ENCODE results near the gene NAA35. TPM values are rescaled to one million over a fixed set of nuclear protein-coding genes. Genes with fewer than 3 reads are reported as not detected.

The NAA35 gene
- total and polyA plus RNA-seq, 2 experiments from 2014 or later = 29.2 to 31.6 TPM

DNA sequence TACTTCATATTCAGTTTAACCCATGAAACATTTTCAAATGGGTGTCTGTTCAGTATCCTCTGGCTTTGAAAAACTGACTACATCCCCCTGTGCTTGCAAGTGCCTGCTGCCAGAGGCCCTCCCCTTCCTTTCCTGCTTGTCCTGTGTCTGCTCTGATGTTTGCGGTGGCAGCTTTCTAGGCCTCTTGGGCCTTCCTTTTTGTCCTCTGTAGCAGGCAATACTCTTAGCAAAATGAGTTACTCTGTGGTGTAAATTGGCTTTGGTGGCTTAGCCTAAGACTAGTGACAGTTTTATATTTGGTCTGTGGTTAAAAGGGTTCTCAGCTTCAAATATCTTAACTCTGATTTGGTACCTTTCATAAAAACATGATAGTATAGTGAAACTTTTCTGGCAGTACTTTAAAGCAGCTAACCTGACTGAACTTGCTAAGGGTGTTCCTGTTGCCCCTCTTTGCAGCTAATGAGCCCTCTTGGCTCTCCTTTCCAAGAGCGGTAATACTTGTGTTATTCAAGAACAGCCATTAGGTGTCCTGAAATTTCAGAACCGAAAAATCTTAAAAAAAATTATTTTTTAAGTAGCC lies 81.8 kb downstream of the NAA35 start (continued):
- TF ChIP-seq, protein P1, sequence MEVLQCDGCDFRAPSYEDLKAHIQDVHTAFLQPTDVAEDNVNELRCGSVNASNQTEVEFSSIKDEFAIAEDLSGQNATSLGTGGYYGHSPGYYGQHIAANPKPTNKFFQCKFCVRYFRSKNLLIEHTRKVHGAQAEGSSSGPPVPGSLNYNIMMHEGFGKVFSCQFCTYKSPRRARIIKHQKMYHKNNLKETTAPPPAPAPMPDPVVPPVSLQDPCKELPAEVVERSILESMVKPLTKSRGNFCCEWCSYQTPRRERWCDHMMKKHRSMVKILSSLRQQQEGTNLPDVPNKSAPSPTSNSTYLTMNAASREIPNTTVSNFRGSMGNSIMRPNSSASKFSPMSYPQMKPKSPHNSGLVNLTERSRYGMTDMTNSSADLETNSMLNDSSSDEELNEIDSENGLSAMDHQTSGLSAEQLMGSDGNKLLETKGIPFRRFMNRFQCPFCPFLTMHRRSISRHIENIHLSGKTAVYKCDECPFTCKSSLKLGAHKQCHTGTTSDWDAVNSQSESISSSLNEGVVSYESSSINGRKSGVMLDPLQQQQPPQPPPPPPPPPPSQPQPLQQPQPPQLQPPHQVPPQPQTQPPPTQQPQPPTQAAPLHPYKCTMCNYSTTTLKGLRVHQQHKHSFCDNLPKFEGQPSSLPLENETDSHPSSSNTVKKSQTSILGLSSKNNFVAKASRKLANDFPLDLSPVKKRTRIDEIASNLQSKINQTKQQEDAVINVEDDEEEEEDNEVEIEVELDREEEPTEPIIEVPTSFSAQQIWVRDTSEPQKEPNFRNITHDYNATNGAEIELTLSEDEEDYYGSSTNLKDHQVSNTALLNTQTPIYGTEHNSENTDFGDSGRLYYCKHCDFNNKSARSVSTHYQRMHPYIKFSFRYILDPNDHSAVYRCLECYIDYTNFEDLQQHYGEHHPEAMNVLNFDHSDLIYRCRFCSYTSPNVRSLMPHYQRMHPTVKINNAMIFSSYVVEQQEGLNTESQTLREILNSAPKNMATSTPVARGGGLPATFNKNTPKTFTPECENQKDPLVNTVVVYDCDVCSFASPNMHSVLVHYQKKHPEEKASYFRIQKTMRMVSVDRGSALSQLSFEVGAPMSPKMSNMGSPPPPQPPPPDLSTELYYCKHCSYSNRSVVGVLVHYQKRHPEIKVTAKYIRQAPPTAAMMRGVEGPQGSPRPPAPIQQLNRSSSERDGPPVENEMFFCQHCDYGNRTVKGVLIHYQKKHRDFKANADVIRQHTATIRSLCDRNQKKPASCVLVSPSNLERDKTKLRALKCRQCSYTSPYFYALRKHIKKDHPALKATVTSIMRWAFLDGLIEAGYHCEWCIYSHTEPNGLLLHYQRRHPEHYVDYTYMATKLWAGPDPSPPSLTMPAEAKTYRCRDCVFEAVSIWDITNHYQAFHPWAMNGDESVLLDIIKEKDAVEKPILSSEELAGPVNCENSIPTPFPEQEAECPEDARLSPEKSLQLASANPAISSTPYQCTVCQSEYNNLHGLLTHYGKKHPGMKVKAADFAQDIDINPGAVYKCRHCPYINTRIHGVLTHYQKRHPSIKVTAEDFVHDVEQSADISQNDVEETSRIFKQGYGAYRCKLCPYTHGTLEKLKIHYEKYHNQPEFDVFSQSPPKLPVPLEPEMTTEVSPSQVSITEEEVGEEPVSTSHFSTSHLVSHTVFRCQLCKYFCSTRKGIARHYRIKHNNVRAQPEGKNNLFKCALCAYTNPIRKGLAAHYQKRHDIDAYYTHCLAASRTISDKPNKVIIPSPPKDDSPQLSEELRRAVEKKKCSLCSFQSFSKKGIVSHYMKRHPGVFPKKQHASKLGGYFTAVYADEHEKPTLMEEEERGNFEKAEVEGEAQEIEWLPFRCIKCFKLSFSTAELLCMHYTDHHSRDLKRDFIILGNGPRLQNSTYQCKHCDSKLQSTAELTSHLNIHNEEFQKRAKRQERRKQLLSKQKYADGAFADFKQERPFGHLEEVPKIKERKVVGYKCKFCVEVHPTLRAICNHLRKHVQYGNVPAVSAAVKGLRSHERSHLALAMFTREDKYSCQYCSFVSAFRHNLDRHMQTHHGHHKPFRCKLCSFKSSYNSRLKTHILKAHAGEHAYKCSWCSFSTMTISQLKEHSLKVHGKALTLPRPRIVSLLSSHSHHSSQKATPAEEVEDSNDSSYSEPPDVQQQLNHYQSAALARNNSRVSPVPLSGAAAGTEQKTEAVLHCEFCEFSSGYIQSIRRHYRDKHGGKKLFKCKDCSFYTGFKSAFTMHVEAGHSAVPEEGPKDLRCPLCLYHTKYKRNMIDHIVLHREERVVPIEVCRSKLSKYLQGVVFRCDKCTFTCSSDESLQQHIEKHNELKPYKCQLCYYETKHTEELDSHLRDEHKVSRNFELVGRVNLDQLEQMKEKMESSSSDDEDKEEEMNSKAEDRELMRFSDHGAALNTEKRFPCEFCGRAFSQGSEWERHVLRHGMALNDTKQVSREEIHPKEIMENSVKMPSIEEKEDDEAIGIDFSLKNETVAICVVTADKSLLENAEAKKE (CRISPR knock-in tag; IDR thresholded peaks at IDR 0.05) = no peak
- TF ChIP-seq POLR2AphosphoS5 (IDR thresholded peaks at IDR 0.05; ENCODE audit: low read depth) = no peak
- TF ChIP-seq ZNF114 (CRISPR knock-in tag; IDR thresholded peaks at IDR 0.05) = no peak
- TF ChIP-seq, protein P2, sequence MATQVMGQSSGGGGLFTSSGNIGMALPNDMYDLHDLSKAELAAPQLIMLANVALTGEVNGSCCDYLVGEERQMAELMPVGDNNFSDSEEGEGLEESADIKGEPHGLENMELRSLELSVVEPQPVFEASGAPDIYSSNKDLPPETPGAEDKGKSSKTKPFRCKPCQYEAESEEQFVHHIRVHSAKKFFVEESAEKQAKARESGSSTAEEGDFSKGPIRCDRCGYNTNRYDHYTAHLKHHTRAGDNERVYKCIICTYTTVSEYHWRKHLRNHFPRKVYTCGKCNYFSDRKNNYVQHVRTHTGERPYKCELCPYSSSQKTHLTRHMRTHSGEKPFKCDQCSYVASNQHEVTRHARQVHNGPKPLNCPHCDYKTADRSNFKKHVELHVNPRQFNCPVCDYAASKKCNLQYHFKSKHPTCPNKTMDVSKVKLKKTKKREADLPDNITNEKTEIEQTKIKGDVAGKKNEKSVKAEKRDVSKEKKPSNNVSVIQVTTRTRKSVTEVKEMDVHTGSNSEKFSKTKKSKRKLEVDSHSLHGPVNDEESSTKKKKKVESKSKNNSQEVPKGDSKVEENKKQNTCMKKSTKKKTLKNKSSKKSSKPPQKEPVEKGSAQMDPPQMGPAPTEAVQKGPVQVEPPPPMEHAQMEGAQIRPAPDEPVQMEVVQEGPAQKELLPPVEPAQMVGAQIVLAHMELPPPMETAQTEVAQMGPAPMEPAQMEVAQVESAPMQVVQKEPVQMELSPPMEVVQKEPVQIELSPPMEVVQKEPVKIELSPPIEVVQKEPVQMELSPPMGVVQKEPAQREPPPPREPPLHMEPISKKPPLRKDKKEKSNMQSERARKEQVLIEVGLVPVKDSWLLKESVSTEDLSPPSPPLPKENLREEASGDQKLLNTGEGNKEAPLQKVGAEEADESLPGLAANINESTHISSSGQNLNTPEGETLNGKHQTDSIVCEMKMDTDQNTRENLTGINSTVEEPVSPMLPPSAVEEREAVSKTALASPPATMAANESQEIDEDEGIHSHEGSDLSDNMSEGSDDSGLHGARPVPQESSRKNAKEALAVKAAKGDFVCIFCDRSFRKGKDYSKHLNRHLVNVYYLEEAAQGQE (IDR thresholded peaks at IDR 0.05; ENCODE audit: unreplicated experiment) = no peak

DNA sequence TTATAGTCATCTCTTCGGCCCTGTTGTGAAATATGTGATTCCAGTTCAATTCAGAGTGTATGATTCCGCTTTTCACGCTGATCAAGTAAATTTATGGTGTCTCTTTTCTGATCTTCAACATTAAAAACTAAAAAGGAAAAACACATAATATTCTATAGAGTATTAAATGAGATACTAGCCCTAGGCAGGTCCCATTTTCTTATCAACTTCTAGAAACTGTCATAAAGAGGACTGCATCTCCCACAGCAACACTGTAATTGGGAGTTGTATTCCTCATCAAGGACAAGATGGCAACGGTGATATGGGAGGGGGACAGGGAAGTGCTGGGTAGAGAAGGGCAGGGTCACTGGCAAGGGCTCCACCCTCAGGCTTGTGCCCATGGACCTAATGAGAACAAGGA lies 86.8 kb downstream of the NAA35 start:
- Histone ChIP-seq H2AFZ (no peak overlapping the region), H3K9me2 (ENCODE audit: insufficient read depth) (no peaks in the 10 kb centered on the region), H3K4me3 (no peak overlapping the region), H4K20me1 (replicated peaks; ENCODE audit: insufficient read depth) (no peaks in the 10 kb centered on the region; the same call in none of the 2 replicates), H3K79me2 (replicated peaks; ENCODE audit: insufficient read depth) (no peaks in the 10 kb centered on the region), H3K4me2 (no peak overlapping the region), H3K36me3 (ENCODE audit: insufficient read depth) (peaks cover 9% of the 10 kb centered on the region), H3K27ac (ENCODE audit: low read depth) (no peak overlapping the region), H3K27me3 (ENCODE audit: insufficient read depth) (no peaks in the 10 kb centered on the region), H3K4me1 (ENCODE audit: insufficient read depth) (no peaks in the 10 kb centered on the region), H3F3A (replicated peaks; ENCODE audit: low read depth) (no peaks in the 10 kb centered on the region)
- Mint-ChIP-seq H3K9me3 (no peaks in the 10 kb centered on the region; the same call in 2 of the 3 replicates), H3K4me3 (no peak overlapping the region), H3K27me3 (ENCODE audit: insufficient read depth, low read depth, poor library complexity) (no peaks in the 10 kb centered on the region), H3K36me3 (ENCODE audit: low read depth) (peaks cover 71% of the 10 kb centered on the region), H3K4me1 (peaks cover 3% of the 10 kb centered on the region; the same call in 1 of the 3 replicates), H3K27ac (no peak overlapping the region)
- no peak for ATAC-seq
- no peak for DNase-seq (ENCODE audit: low spot score)
- TF ChIP-seq ZNF114 (CRISPR knock-in tag; IDR thresholded peaks at IDR 0.05) (no peak), CREB1 (CRISPR knock-in tag; IDR thresholded peaks at IDR 0.05; ENCODE audit: low read depth) (no peak), JUNB (IDR thresholded peaks at IDR 0.05; ENCODE audit: unreplicated experiment) (no peak)

Data from GM23338 (cell line).